Right renal pelvis (tissue), 4 donors: ENCODE results near the gene ATRIP. TPM values are rescaled to one million over a fixed set of nuclear protein-coding genes. Genes with fewer than 3 reads are reported as not detected.
"Not testable (repeated sequence)": the region's sequence is repeated elsewhere in the genome, so short reads cannot be mapped to it uniquely, and the experiment has no call there.

Experiments
- DNase-seq, 4 donors: peaks; one replicate each; pipeline ENCODE4 v3.0.0-alpha.2; 2013; ENCODE audit warnings: low read depth in 4 of 4, low spot score in 3 of 4, missing footprints in 1 of 4
- polyA plus RNA-seq, 4 donors: library from polyadenylated mRNA; unstranded; fragments of 120-200 nt; gene quantifications; one replicate each; pipeline ENCODE4 v1.2.1, GENCODE V29; 2013; ENCODE audit not compliant: insufficient read length in 4 of 4

The ATRIP gene
- polyA plus RNA-seq, 4 donors, result 12.6 to 16.9 (median 14.5) TPM

- no peak for DNase-seq
Measured at GRCh38 chr3:48466386-48467109, 20.0 kb downstream of the ATRIP start.

- DNase-seq, result no peak
Measured at GRCh38 chr3:48467110-48467454, 20.5 kb downstream of the ATRIP start.

- no peak for DNase-seq
Measured at GRCh38 chr3:48467473-48468267, 21.1 kb downstream of the ATRIP start.

- DNase-seq, result no peak
Measured at GRCh38 chr3:48468329-48468731, 21.8 kb downstream of the ATRIP start.

- DNase-seq, result no peak
Measured at GRCh38 chr3:48469046-48469915, 22.7 kb downstream of the ATRIP start.

- no peak for DNase-seq
Measured at GRCh38 chr3:48470286-48470685, 23.7 kb downstream of the ATRIP start.

- DNase-seq, result no peak
Measured at GRCh38 chr3:48472673-48472922, 26.1 kb downstream of the ATRIP start.

GRCh38 chr3:48472923-48473616 is 26.5 kb downstream of the ATRIP start:
- peak; percentile 78 to 82 (median 81) for DNase-seq

- peak in 1 of 4 donors; percentile 12 for DNase-seq
Measured at GRCh38 chr3:48473617-48473952, 27.0 kb downstream of the ATRIP start.

- DNase-seq, result not testable (repeated sequence)
Measured at GRCh38 chr3:48474031-48474430, 27.5 kb downstream of the ATRIP start.

GRCh38 chr3:48474619-48475018 is 28.1 kb downstream of the ATRIP start:
- no peak for DNase-seq

- no peak for DNase-seq
Measured at GRCh38 chr3:48475188-48475587, 28.7 kb downstream of the ATRIP start.

GRCh38 chr3:48476426-48477053 is 30.0 kb downstream of the ATRIP start:
- no peak for DNase-seq

GRCh38 chr3:48477959-48478520 is 31.5 kb downstream of the ATRIP start:
- DNase-seq, result no peak

- DNase-seq, result no peak
Measured at GRCh38 chr3:48478626-48479555, 32.4 kb downstream of the ATRIP start.

- not testable (repeated sequence) for DNase-seq
Measured at GRCh38 chr3:48480891-48481290, 34.4 kb downstream of the ATRIP start.

- DNase-seq, result not testable (repeated sequence)
Measured at GRCh38 chr3:48482822-48483221, 36.3 kb downstream of the ATRIP start.

- no peak for DNase-seq
Measured at GRCh38 chr3:48486952-48487351, 40.4 kb downstream of the ATRIP start.
